ENCODE data around the gene UCP2.

DNA sequence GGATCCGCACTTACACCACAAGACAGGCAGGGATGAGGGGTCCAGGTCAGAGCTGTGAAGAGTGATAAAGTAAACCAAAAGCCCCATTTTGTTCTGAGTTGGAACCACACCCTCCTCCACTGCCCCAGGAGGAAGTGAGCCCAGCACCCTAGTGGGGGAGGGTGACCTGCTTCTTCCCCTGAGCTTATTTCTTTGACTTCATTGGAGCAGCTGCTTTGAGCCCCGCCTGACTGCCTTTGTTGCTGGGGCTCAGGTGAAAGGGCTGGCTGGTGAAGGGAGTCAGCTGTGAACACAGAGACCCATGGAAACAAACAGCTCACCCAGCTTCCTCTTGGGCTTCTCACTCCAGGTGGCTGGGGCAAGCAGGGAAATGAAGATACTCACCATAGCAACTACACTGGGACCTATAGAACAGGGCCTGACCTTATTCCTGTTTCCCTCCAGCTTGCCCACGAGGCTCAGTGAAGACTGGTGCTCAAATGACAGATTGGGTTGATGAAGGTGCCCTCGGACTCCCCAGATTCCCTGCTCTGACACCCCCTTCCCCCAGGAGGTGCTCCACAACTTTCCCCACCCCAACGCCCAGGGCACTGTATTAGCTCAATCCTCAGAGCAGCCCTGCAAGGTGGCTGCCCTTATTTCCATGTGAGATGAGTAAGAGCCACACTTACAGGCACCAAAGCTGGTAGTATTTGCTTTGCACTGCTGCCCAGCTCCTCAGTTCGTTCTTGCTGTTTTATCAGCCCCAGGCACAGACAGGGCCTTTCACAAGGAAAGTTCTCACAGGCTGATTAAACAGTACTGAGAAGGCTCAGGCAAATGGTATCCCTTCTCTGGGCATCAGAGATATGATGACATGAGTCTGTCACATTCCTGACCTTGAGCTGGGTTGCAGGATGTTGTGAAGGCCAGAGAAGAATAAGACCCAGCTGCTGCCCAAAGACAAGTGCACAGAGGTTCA lies 2.4 kb downstream of the UCP2 start:
- TF ChIP-seq, protein P1, sequence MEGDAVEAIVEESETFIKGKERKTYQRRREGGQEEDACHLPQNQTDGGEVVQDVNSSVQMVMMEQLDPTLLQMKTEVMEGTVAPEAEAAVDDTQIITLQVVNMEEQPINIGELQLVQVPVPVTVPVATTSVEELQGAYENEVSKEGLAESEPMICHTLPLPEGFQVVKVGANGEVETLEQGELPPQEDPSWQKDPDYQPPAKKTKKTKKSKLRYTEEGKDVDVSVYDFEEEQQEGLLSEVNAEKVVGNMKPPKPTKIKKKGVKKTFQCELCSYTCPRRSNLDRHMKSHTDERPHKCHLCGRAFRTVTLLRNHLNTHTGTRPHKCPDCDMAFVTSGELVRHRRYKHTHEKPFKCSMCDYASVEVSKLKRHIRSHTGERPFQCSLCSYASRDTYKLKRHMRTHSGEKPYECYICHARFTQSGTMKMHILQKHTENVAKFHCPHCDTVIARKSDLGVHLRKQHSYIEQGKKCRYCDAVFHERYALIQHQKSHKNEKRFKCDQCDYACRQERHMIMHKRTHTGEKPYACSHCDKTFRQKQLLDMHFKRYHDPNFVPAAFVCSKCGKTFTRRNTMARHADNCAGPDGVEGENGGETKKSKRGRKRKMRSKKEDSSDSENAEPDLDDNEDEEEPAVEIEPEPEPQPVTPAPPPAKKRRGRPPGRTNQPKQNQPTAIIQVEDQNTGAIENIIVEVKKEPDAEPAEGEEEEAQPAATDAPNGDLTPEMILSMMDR (IDR thresholded peaks at IDR 0.05): no peak
- no peak for TF ChIP-seq POLR2A (IDR thresholded peaks at IDR 0.05)
